CD4-positive, alpha-beta T cell treated with Interleukin-12 subunit alpha and Interleukin-12 subunit beta, for 1 hour (primary cell): ENCODE results near the gene ETV7.
"Not testable (repeated sequence)": the region's sequence is repeated elsewhere in the genome, so short reads cannot be mapped to it uniquely, and the experiment has no call there.

Experiments
- DNase-seq: peaks from one replicate; pipeline ENCODE4 v3.0.0-alpha.2; 2020

ETV7 gene

GRCh38 chr6:36382976-36383375 is 4.5 kb downstream of the ETV7 start:
- DNase-seq = no peak

- no peak for DNase-seq
These were observed 5.7 kb downstream of the ETV7 start for GRCh38 chr6:36381502-36382389.

- no peak for DNase-seq
These were observed 7.3 kb downstream of the ETV7 start for GRCh38 chr6:36380166-36380565.

- no peak for DNase-seq
These were observed 8.5 kb downstream of the ETV7 start for GRCh38 chr6:36378936-36379335.

GRCh38 chr6:36378243-36378920 is 9.1 kb downstream of the ETV7 start:
- DNase-seq = no peak

- DNase-seq = no peak
These were observed 9.9 kb downstream of the ETV7 start for GRCh38 chr6:36377594-36377993.

GRCh38 chr6:36376742-36377141 is 10.7 kb downstream of the ETV7 start:
- no peak for DNase-seq

GRCh38 chr6:36376183-36376582 is 11.3 kb downstream of the ETV7 start:
- DNase-seq = no peak

GRCh38 chr6:36375644-36376155 is 11.8 kb downstream of the ETV7 start:
- DNase-seq = no peak

GRCh38 chr6:36374972-36375371 is 12.5 kb downstream of the ETV7 start:
- DNase-seq = no peak

GRCh38 chr6:36374194-36374593 is 13.3 kb downstream of the ETV7 start:
- DNase-seq = no peak

GRCh38 chr6:36373368-36374019 is 14.0 kb downstream of the ETV7 start:
- no peak for DNase-seq

GRCh38 chr6:36372088-36372487 is 15.4 kb downstream of the ETV7 start:
- DNase-seq = no peak

- DNase-seq = no peak
These were observed 16.3 kb downstream of the ETV7 start for GRCh38 chr6:36371211-36371610.

- no peak for DNase-seq
These were observed 16.8 kb downstream of the ETV7 start for GRCh38 chr6:36370638-36371037.

- no peak for DNase-seq
These were observed 18.3 kb downstream of the ETV7 start for GRCh38 chr6:36368921-36369865.

- DNase-seq = no peak
These were observed 19.0 kb downstream of the ETV7 start for GRCh38 chr6:36368421-36368820.

GRCh38 chr6:36367743-36368142 is 19.7 kb downstream of the ETV7 start:
- no peak for DNase-seq

GRCh38 chr6:36364669-36365479 is 22.6 kb downstream of the ETV7 start:
- no peak for DNase-seq

GRCh38 chr6:36364061-36364635 is 23.3 kb downstream of the ETV7 start:
- DNase-seq = not testable (repeated sequence)

GRCh38 chr6:36363371-36363752 is 24.1 kb downstream of the ETV7 start:
- DNase-seq = not testable (repeated sequence)
